ENCODE results near the gene HS6ST3. TPM values are rescaled to one million over a fixed set of nuclear protein-coding genes. Genes with fewer than 3 reads are reported as not detected.

HS6ST3 gene
- total RNA-seq, 4 donors from 2014 or later: 0.16 to 0.27 TPM; not detected in 2

- TF ChIP-seq POLR2AphosphoS5 (IDR thresholded peaks at IDR 0.05) (no peak), EP300 (IDR thresholded peaks at IDR 0.05; ENCODE audit: low read depth) (no peak), POLR2A (IDR thresholded peaks at IDR 0.05) (no peak), CTCF (IDR thresholded peaks at IDR 0.05) (no peak)
- intact Hi-C loops (cut with DNase I; ENCODE audit: low total_unique reads): no loop called here
- Histone ChIP-seq H3K9me3 (no peaks in the 10 kb centered on the region), H3K27me3 (peaks cover 7% of the 10 kb centered on the region), H3K27ac (no peak overlapping the region), H3K4me3 (no peak overlapping the region), H3K36me3 (no peaks in the 10 kb centered on the region), H3K4me1 (no peaks in the 10 kb centered on the region)
- 17 to 26% methylated on average over 2 of the region's 2 CpGs for WGBS, 2 donors (ENCODE audit: low coverage in 1 of 2)
- DNase-seq: no peak
- in situ Hi-C loops (cut with MboI; ENCODE audit: low pct_ligation_motif_present in 1 of 4, low pct_unique_long_range_greater_than_20kb in 1 of 4, low sequenced_read_pairs in 3 of 4): no loop called here
These were observed 8.0 kb upstream of the HS6ST3 start for GRCh38 chr13:96081888-96082287.

- Histone ChIP-seq H3K27ac (no peak overlapping the region), H3K4me3 (no peak overlapping the region), H3K27me3 (peaks cover 15% of the 10 kb centered on the region), H3K4me1 (no peaks in the 10 kb centered on the region), H3K36me3 (no peaks in the 10 kb centered on the region), H3K9me3 (no peaks in the 10 kb centered on the region)
- no peak for DNase-seq
- intact Hi-C loops (cut with DNase I; ENCODE audit: low total_unique reads): no loop called here
- in situ Hi-C loops (cut with MboI; ENCODE audit: low pct_ligation_motif_present in 1 of 4, low pct_unique_long_range_greater_than_20kb in 1 of 4, low sequenced_read_pairs in 3 of 4): no loop called here
- TF ChIP-seq CTCF (IDR thresholded peaks at IDR 0.05) (no peak), POLR2AphosphoS5 (IDR thresholded peaks at IDR 0.05) (no peak), POLR2A (IDR thresholded peaks at IDR 0.05) (no peak)
These were observed 7.3 kb upstream of the HS6ST3 start for GRCh38 chr13:96082640-96083039.

- Histone ChIP-seq H3K27me3 (peaks cover 52% of the 10 kb centered on the region), H3K9me3 (no peaks in the 10 kb centered on the region), H3K27ac (no peak overlapping the region), H3K4me1 (peaks cover 3 to 9% (median 6%) of the 10 kb centered on the region in 4 donors), H3K4me3 (no peak overlapping the region), H3K36me3 (no peaks in the 10 kb centered on the region)
- DNase-seq: no peak
- intact Hi-C loops (cut with DNase I; ENCODE audit: low total_unique reads): no loop called here
- TF ChIP-seq POLR2AphosphoS5 (IDR thresholded peaks at IDR 0.05) (no peak), CTCF (IDR thresholded peaks at IDR 0.05) (no peak), EP300 (IDR thresholded peaks at IDR 0.05; ENCODE audit: low read depth) (no peak), POLR2A (IDR thresholded peaks at IDR 0.05) (no peak)
- WGBS, 2 donors (ENCODE audit: low coverage in 1 of 2): 97 to 100% methylated on average over 1 of the region's 1 CpG
- in situ Hi-C loops (cut with MboI; ENCODE audit: low pct_ligation_motif_present in 1 of 4, low pct_unique_long_range_greater_than_20kb in 1 of 4, low sequenced_read_pairs in 3 of 4): no loop called here
These were observed 3.2 kb upstream of the HS6ST3 start for GRCh38 chr13:96086736-96087135.

- peaks cover 3 to 10% (median 6%) of the 10 kb centered on the region in 4 donors for H3K4me1 ChIP-seq
- TF ChIP-seq POLR2AphosphoS5 (IDR thresholded peaks at IDR 0.05) (no peak), POLR2A (IDR thresholded peaks at IDR 0.05) (no peak), CTCF (IDR thresholded peaks at IDR 0.05) (no peak), EP300 (IDR thresholded peaks at IDR 0.05; ENCODE audit: low read depth) (no peak)
- H3K27ac ChIP-seq: no peak overlapping the region
- WGBS, 2 donors (ENCODE audit: low coverage in 1 of 2): 62 to 68% methylated on average over 4 of the region's 4 CpGs
- no peaks in the 10 kb centered on the region for H3K36me3 ChIP-seq
- H3K27me3 ChIP-seq: peaks cover 72% of the 10 kb centered on the region
- no peak overlapping the region for H3K4me3 ChIP-seq
- no peak for DNase-seq
- H3K9me3 ChIP-seq: no peaks in the 10 kb centered on the region
- in situ Hi-C loops (cut with MboI; ENCODE audit: low pct_ligation_motif_present in 1 of 4, low pct_unique_long_range_greater_than_20kb in 1 of 4, low sequenced_read_pairs in 3 of 4) (no loop called here), intact Hi-C loops (cut with DNase I; ENCODE audit: low total_unique reads) (no loop called here)
These were observed 768 bp upstream of the HS6ST3 start for GRCh38 chr13:96089139-96089538.

All from transverse colon (tissue), 4 donors.